ENCODE data around the gene LRRC28.

- TF ChIP-seq CTCF (IDR thresholded peaks at IDR 0.05) (no peak), POLR2A (IDR thresholded peaks at IDR 0.05) (no peak)
These were observed 175.9 kb downstream of the LRRC28 start for GRCh38 chr15:99427210-99427609.

Measured in breast epithelium (tissue), 3 donors.